NB4 (cell line): ENCODE results near the gene ALDH16A1.

Experiments
- DNase-seq: peaks from one replicate; pipeline ENCODE4 v3.0.0; 2010; ENCODE audit warnings: low read depth
- H3K4me3 ChIP-seq: one replicate; pipeline ENCODE4 v1.5.1; 2011; ENCODE audit warnings: mild to moderate bottlenecking, low read depth, low read length, moderate library complexity
- MYC ChIP-seq: IDR thresholded peaks from 2 replicates; pipeline ENCODE4 v1.6.1; 2011; ENCODE audit warnings: low read depth, low read length
- POLR2A ChIP-seq: IDR thresholded peaks from 2 replicates; pipeline ENCODE4 v1.6.1; 2011; ENCODE audit warnings: mild to moderate bottlenecking; ENCODE audit not compliant: insufficient read length; ENCODE audit errors: extremely low read depth
- TF ChIP-seq, protein P1 (sequence below): IDR thresholded peaks from one replicate; pipeline ENCODE4 v1.5.1; 2012; ENCODE audit warnings: low read depth, low read length
- TF ChIP-seq, protein P2 (sequence below): IDR thresholded peaks from 2 replicates; pipeline ENCODE4 v1.6.1; 2011; ENCODE audit warnings: low read depth, low read length

The ALDH16A1 gene

DNA sequence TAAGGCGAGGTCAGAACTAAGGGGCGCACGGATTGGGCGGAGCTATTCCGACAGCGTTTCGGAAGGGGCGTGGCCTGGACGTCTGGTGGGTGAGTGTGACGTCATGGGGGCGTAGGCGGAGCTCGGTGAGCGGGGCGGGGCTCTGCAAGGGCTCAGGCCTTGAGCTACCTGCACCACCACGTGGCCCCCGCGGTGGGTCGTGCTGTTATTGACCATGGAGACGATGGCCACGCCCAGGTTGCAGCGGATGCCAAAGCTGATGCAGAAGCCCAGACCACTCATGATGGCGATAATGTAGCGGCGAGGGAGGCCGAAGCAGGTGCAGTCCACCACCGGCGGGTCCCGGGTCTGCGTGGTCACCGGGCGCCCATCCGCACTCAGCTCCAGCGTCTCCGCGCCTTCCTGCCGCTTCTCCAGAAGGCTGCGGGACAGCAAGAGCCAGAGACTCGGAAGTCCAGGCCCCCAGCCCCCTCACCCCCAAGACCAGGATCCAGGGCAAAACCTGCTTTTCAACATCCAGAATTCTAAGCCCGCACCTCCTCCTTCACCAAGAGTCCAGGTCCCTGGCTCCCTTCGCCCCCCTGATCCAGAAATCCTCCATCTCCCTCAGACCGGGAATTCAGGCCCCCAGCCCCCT lies 16.5 kb upstream of the ALDH16A1 start:
- no peak for DNase-seq
- H3K4me3 ChIP-seq = no peak overlapping the region
- TF ChIP-seq, protein P1, sequence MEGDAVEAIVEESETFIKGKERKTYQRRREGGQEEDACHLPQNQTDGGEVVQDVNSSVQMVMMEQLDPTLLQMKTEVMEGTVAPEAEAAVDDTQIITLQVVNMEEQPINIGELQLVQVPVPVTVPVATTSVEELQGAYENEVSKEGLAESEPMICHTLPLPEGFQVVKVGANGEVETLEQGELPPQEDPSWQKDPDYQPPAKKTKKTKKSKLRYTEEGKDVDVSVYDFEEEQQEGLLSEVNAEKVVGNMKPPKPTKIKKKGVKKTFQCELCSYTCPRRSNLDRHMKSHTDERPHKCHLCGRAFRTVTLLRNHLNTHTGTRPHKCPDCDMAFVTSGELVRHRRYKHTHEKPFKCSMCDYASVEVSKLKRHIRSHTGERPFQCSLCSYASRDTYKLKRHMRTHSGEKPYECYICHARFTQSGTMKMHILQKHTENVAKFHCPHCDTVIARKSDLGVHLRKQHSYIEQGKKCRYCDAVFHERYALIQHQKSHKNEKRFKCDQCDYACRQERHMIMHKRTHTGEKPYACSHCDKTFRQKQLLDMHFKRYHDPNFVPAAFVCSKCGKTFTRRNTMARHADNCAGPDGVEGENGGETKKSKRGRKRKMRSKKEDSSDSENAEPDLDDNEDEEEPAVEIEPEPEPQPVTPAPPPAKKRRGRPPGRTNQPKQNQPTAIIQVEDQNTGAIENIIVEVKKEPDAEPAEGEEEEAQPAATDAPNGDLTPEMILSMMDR = no peak
- TF ChIP-seq MYC (no peak), POLR2A (no peak)
- TF ChIP-seq, protein P2, sequence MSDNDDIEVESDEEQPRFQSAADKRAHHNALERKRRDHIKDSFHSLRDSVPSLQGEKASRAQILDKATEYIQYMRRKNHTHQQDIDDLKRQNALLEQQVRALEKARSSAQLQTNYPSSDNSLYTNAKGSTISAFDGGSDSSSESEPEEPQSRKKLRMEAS = no peak

DNA sequence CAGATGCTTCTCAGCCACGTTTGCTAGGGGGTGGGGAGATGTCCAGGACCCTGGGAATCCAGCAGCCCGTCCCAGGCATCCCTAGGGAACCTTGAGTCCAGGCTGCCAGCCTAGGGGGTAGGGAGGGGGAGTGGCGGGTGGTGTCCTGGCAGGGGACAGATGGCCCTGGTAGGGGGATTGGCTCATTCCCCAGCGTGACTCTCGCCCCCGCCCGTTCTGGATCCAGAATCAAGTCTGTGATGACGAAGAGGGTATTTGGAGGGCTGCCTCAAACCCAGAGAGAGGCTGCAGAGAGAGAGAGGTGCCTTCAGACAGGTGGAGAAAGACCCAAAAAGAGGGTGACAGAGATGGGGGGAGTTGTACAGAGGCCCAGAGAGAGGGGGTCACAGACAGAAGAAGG lies 15.8 kb upstream of the ALDH16A1 start:
- TF ChIP-seq, protein P2 = no peak
- TF ChIP-seq, protein P1 = no peak
- no peak for TF ChIP-seq POLR2A
- no peak for DNase-seq
- H3K4me3 ChIP-seq = no peak overlapping the region

DNA sequence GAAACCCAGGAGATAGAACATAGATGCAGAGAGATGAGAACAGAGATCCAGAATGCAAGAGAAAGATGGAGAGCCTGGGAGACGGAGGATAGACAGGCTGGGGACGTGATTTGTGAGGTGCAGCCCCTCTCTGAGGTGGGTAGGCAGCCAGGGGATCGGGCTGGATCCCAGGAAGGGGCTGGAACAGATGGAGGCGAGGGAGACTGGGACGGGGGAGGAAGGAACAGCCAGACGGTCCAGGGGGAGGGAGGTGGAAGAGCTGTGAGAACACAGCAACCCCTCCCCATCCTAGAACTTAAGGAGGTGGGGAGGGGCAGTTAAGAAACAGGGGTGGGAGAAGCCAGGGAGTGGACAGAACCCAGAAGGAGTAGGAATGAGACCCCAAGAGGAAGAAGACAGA lies 14.8 kb upstream of the ALDH16A1 start:
- no peak for TF ChIP-seq MYC
- TF ChIP-seq, protein P1 = no peak
- TF ChIP-seq, protein P2 = no peak
- no peak for TF ChIP-seq POLR2A

DNA sequence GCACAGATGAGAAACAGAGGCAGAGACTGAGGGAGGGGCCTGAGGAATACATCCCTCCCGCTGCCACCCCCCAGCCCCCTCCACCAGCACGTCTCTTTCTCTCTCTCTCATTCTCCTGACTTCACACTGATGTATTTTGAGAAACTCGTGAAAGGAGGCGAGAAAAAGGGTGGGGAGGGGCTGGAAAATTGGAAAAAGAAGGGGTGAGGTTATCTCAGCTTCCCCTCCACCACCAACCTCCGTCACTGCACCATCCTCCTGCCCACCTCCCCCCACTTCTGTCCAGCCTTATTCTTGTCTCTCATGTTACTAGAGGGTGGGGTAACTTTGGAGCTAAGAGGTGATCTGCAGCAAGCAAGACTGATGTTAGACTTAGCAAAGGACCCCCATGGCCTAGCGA lies 13.2 kb upstream of the ALDH16A1 start:
- no peak for DNase-seq
- no peak overlapping the region for H3K4me3 ChIP-seq
- TF ChIP-seq, protein P1 = no peak
- TF ChIP-seq, protein P2 = no peak
- TF ChIP-seq POLR2A = no peak
- TF ChIP-seq MYC = no peak

More for the DNA sequence above, 14.8 kb upstream of the ALDH16A1 start:
- no peak overlapping the region for H3K4me3 ChIP-seq
- no peak for DNase-seq

DNA sequence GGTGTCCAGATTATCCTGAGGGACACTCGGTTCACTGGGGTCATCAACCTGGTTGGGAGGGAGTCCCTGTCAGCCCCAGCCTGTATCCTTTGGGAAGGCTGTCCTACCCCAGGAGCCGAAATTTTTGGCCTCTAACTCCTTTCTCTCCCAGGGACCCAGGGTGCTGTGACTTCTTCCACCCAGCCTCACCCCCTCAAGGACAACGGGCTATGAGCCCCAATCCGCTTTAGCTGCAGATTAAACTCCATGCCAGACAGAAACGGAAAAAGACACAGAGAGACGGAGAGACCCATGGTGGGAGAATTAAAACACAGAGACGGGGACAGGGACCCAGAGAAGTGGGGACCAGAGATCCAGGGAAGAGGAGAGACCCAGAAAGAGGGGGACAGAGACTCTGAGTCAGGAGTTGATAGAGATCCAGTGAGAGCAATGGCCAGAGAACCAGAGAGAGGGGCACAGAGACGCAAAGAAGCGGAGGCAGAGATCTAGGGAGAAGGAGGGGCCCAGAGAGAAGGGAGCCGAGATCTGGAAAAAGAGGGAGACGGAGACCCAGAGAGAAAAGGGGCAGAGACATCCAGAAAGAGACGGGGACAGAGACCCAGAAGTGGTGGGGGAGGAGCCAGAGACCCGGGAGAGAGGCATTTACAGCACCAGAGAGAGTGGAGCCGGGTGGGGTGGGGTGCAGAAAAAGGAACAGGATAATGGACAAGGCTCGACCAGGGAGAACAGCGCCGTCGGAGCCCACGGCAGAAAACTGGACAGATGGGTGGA lies 12.4 kb upstream of the ALDH16A1 start:
- no peak for DNase-seq
- TF ChIP-seq, protein P2 = no peak
- TF ChIP-seq POLR2A (no peak), MYC (no peak)
- TF ChIP-seq, protein P1 = no peak
- H3K4me3 ChIP-seq = no peak overlapping the region
